ENCODE data around the gene SLC2A2. TPM values are rescaled to one million over a fixed set of nuclear protein-coding genes. Genes with fewer than 3 reads are reported as not detected.

Gene SLC2A2
- polyA plus RNA-seq, 1 donor (not counting 4 experiments of a cell fraction or from before 2014, with no cell fraction given) = not detected

GRCh38 chr3:171021377-171021776 lies 5.1 kb downstream of the SLC2A2 start:
- Histone ChIP-seq H2AFZ (ENCODE audit: control insufficient read depth, low read length) (no peak overlapping the region), H4K20me1 (ENCODE audit: control insufficient read depth, extremely low read depth, insufficient read depth, low read length) (no peaks in the 10 kb centered on the region), H3K36me3 (ENCODE audit: control insufficient read depth in 2 of 2, extremely low read depth in 1 of 2, insufficient read depth in 2 of 2, low read length in 2 of 2) (no peaks in the 10 kb centered on the region), H3K79me2 (ENCODE audit: control insufficient read depth, insufficient read depth, low read length) (no peaks in the 10 kb centered on the region), H3K9me1 (ENCODE audit: control insufficient read depth, extremely low read depth, insufficient read depth, low read length) (no peaks in the 10 kb centered on the region), H3K4me3 (ENCODE audit: control insufficient read depth in 2 of 3, extremely low read depth in 1 of 3, insufficient read depth in 2 of 3, low read depth in 1 of 3, low read length in 3 of 3) (no peak overlapping the region), H3K9ac (ENCODE audit: control insufficient read depth, extremely low read depth, insufficient read depth, low read length) (no peak overlapping the region), H3K9me3 (ENCODE audit: control insufficient read depth, low read depth, low read length) (no peaks in the 10 kb centered on the region), H3K4me2 (ENCODE audit: control insufficient read depth, extremely low read depth, insufficient read depth, low read depth, low read length) (no peak overlapping the region), H3K4me1 (ENCODE audit: control insufficient read depth, extremely low read depth, insufficient read depth, low read length) (no peaks in the 10 kb centered on the region), H3K27me3 (ENCODE audit: control insufficient read depth, extremely low read depth, insufficient read depth, low read length) (no peaks in the 10 kb centered on the region), H3K27ac (ENCODE audit: control insufficient read depth, insufficient read depth, low read length) (no peak overlapping the region)
- FAIRE-seq = no peak
- dilution Hi-C loops (cut with MboI; ENCODE audit: extremely low pct_ligation_motif_present, low sequenced_read_pairs) = no loop called here
- DNase-seq (ENCODE audit: low read depth, low spot score) = no peak
- TF ChIP-seq EZH2 (IDR thresholded peaks at IDR 0.05; ENCODE audit: low read length) = no peak

- Histone ChIP-seq H4K20me1 (ENCODE audit: control insufficient read depth, extremely low read depth, insufficient read depth, low read length) (no peaks in the 10 kb centered on the region), H3K36me3 (ENCODE audit: control insufficient read depth in 2 of 2, extremely low read depth in 1 of 2, insufficient read depth in 2 of 2, low read length in 2 of 2) (no peaks in the 10 kb centered on the region), H3K27ac (ENCODE audit: control insufficient read depth, insufficient read depth, low read length) (no peak overlapping the region), H3K9ac (ENCODE audit: control insufficient read depth, extremely low read depth, insufficient read depth, low read length) (no peak overlapping the region), H3K79me2 (ENCODE audit: control insufficient read depth, insufficient read depth, low read length) (no peaks in the 10 kb centered on the region), H3K9me1 (ENCODE audit: control insufficient read depth, extremely low read depth, insufficient read depth, low read length) (no peaks in the 10 kb centered on the region), H2AFZ (ENCODE audit: control insufficient read depth, low read length) (no peak overlapping the region), H3K4me3 (ENCODE audit: control insufficient read depth in 2 of 3, extremely low read depth in 1 of 3, insufficient read depth in 2 of 3, low read depth in 1 of 3, low read length in 3 of 3) (no peak overlapping the region), H3K4me2 (ENCODE audit: control insufficient read depth, extremely low read depth, insufficient read depth, low read depth, low read length) (no peak overlapping the region), H3K4me1 (ENCODE audit: control insufficient read depth, extremely low read depth, insufficient read depth, low read length) (no peaks in the 10 kb centered on the region), H3K27me3 (ENCODE audit: control insufficient read depth, extremely low read depth, insufficient read depth, low read length) (no peaks in the 10 kb centered on the region), H3K9me3 (ENCODE audit: control insufficient read depth, low read depth, low read length) (no peaks in the 10 kb centered on the region)
- DNase-seq (ENCODE audit: low read depth, low spot score) (no peak), FAIRE-seq (no peak)
- peak; percentile 37 to 51 (median 46) for TF ChIP-seq CTCF (optimal IDR thresholded peaks at IDR 0.05 in 1 of 3, IDR thresholded peaks at IDR 0.05 in 1 of 3, conservative IDR thresholded peaks at IDR 0.05 in 1 of 3; ENCODE audit: extremely low read depth in 1 of 3, insufficient read depth in 2 of 3, low read length in 3 of 3)
- no peak for TF ChIP-seq EZH2 (IDR thresholded peaks at IDR 0.05; ENCODE audit: low read length)
- dilution Hi-C loops (cut with MboI; ENCODE audit: extremely low pct_ligation_motif_present, low sequenced_read_pairs) = no loop called here
Measured at GRCh38 chr3:171018156-171018935, 8.2 kb downstream of the SLC2A2 start.

Data from keratinocyte (primary cell).